Adrenal gland (tissue), 12 donors: Measurements from ENCODE around the gene ELL. TPM values are rescaled to one million over a fixed set of nuclear protein-coding genes. Genes with fewer than 3 reads are reported as not detected.

Experiments used
- DNase-seq, 7 donors: peaks; one replicate each; pipeline ENCODE4 v3.0.0-alpha.2; 2019 to 2020
- H3K27ac ChIP-seq, 5 donors: fragments of 200-600 bp; sonication (generic) in 4 of 5; 1 replicate in 3 of 5; 2 replicates in 2 of 5; pipeline versions ENCODE4 v1.5.1 to v1.8.0; 2016 to 2020; ENCODE audit warnings: mild to moderate bottlenecking in 1 of 5
- H3K27me3 ChIP-seq: fragments of 200-600 bp; 2 replicates; pipeline ENCODE4 v1.8.0; 2021
- H3K36me3 ChIP-seq, 2 donors: fragments of 200-600 bp; replicated peaks in 1 of 2; 1 replicate in 1 of 2; 2 replicates in 1 of 2; pipeline versions ENCODE4 v1.5.1 to v1.8.0; 2018 to 2022
- H3K4me1 ChIP-seq, 2 donors: fragments of 200-600 bp; replicated peaks in 1 of 2; 1 replicate in 1 of 2; 2 replicates in 1 of 2; pipeline versions ENCODE4 v1.5.1 to v1.8.0; 2018 to 2021
- H3K4me3 ChIP-seq, 4 donors: fragments of 200-600 bp; sonication (generic) in 3 of 4; one replicate each; pipeline ENCODE4 v1.5.1; 2016 to 2018
- H3K9me3 ChIP-seq, 3 donors: fragments of 200-600 bp; sonication (generic) in 1 of 3; replicated peaks in 1 of 3; 1 replicate in 2 of 3; 2 replicates in 1 of 3; pipeline versions ENCODE4 v1.5.1 to v1.8.0; 2016 to 2021
- POLR2A ChIP-seq, 2 donors: fragments of 450-650 bp; IDR thresholded peaks; one replicate each; pipeline ENCODE4 v1.6.1; 2017; ENCODE audit warnings: antibody characterized with exemption in 2 of 2, mild to moderate bottlenecking in 2 of 2, moderate library complexity in 1 of 2
- WGBS, 4 donors: extraction: QIAGEN DNeasy Blood & Tissue Kit in 2 of 4; methylation state at CpG; one replicate each; pipeline versions ENCODE4 v1.1.5 to v1.1.7; 2013 to 2017; 5-methylcytosine and 5-hydroxymethylcytosine counted together
- intact Hi-C, 2 donors: fragments of 100-400 bp; cut with DNase I; formaldehyde crosslinking; loops; one replicate each; pipeline versions ENCODE4 v1.14.1 to v1.15.0; 2022 to 2023
- polyA plus RNA-seq, 3 donors: library from polyadenylated mRNA; stranded (reverse); fragments of 200-250 nt in 2 of 3; fragments of 350-450 nt in 1 of 3; fragmentation: Illumina TruSeq in 1 of 3; extraction: RNeasy Lipid Tissue Mini Kit (QIAGEN cat#74804) in 1 of 3; gene quantifications; one replicate each; pipeline ENCODE4 v1.2.3, GENCODE V29; 2013 to 2014
- total RNA-seq, 9 donors: library from RNA; depleted of rRNA in 4 of 9; stranded (reverse); fragments of >200 nt in 4 of 9; fragments of 120-200 nt in 1 of 9; fragmentation: NEBNext Ultra II Directional in 1 of 9; extraction: Animal tissue kit (Norgen Biotek cat#: 25700) in 1 of 9; gene quantifications; one replicate each; pipeline versions ENCODE4 v1.1.0 to v1.2.4, GENCODE V29; 2013 to 2023
- TF ChIP-seq, protein P1 (sequence below), 6 experiments: fragments of 450-650 bp in 4 of 6; fragments of 200-600 bp in 2 of 6; sonication (generic) in 1 of 6; IDR thresholded peaks; 1 replicate in 5 of 6; 2 replicates in 1 of 6; pipeline versions ENCODE4 v1.5.1 to v1.8.0; 2016 to 2021; ENCODE audit warnings: antibody characterized with exemption in 6 of 6, mild to moderate bottlenecking in 2 of 6, moderate library complexity in 1 of 6
- donor health status: healthy with polysubstance abuse.
- donor health status: Bipolar disorder and iron deficiency.
- donor health status: DM: yes; HTN: yes; CAD: no.
- donor health status: DM: no; HTN: no; CAD: no.
- donor health status: DM: no; HTN: no; CAD: no.
- donor health status: DM: yes; HTN: yes; CAD: no.

ELL gene
- total and polyA plus RNA-seq, 12 donors: 1.8 to 28.3 (median 13.8) TPM

DNA sequence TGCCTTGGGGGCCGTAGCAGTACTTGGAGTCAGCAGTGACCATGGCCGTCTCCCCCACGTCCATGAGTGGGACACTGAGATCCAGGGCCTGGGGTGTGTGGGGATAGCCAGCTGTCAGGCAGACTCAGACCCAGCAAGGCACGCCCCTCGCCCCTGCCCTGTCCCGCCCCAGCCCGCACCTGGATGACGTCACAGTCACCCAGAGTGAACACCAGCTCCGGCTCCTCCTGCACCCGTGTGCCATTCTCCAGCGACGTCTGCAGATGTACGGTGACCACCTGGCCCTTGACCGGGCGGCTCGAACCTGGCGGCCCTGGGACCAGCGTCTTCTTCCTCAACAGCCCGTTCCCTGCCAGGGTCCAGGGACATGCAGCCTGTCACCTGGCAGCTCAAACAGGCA lies 17.5 kb upstream of the ELL start:
- DNase-seq: no peak
- Histone ChIP-seq H3K4me1 (peaks cover 2 to 13% of the 10 kb centered on the region in 2 donors), H3K27ac (no peak overlapping the region), H3K4me3 (no peak overlapping the region), H3K36me3 (peaks cover 0 to 50% of the 10 kb centered on the region in 2 donors), H3K9me3 (no peaks in the 10 kb centered on the region), H3K27me3 (no peaks in the 10 kb centered on the region)
- TF ChIP-seq, protein P1, sequence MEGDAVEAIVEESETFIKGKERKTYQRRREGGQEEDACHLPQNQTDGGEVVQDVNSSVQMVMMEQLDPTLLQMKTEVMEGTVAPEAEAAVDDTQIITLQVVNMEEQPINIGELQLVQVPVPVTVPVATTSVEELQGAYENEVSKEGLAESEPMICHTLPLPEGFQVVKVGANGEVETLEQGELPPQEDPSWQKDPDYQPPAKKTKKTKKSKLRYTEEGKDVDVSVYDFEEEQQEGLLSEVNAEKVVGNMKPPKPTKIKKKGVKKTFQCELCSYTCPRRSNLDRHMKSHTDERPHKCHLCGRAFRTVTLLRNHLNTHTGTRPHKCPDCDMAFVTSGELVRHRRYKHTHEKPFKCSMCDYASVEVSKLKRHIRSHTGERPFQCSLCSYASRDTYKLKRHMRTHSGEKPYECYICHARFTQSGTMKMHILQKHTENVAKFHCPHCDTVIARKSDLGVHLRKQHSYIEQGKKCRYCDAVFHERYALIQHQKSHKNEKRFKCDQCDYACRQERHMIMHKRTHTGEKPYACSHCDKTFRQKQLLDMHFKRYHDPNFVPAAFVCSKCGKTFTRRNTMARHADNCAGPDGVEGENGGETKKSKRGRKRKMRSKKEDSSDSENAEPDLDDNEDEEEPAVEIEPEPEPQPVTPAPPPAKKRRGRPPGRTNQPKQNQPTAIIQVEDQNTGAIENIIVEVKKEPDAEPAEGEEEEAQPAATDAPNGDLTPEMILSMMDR (IDR thresholded peaks at IDR 0.05): no peak
- TF ChIP-seq POLR2A (IDR thresholded peaks at IDR 0.05): no peak
- 95 to 100% (median 95%) methylated on average over 2 to 19 of the region's 19 CpGs; no CpG with 5 or more reads in 1 of the 4 donors for WGBS, 4 donors
- intact Hi-C loops: no loop called here

DNA sequence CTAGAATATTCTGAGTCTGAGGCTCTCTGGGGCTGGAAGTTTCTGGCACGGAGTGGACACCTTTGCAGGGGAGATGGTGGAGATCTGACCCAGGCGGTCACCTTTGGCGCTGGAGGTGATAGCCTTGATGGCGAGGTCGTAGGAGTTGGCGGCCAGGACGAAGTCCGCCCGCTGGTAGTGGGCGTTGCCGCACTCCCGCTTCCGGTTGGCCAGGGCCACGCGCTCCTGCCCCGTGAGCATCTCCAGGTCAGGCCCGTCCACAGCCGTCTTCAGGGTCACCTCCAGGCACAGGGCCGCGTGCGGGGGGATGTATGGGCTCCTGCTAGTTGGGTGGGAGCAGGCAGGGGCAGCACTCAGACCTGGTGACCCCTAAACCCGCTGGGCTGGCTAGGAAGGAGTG lies 16.2 kb upstream of the ELL start:
- Histone ChIP-seq H3K4me3 (no peak overlapping the region), H3K27ac (no peak overlapping the region), H3K9me3 (no peaks in the 10 kb centered on the region), H3K36me3 (peaks cover 0 to 54% of the 10 kb centered on the region in 2 donors), H3K4me1 (peaks cover 2 to 8% of the 10 kb centered on the region in 2 donors), H3K27me3 (no peaks in the 10 kb centered on the region)
- TF ChIP-seq POLR2A (IDR thresholded peaks at IDR 0.05): no peak
- TF ChIP-seq, protein P1 (IDR thresholded peaks at IDR 0.05): no peak
- no peak for DNase-seq
- WGBS, 4 donors: 89 to 95% (median 91%) methylated on average over 4 to 22 of the region's 22 CpGs
- intact Hi-C loops: no loop called here

DNA sequence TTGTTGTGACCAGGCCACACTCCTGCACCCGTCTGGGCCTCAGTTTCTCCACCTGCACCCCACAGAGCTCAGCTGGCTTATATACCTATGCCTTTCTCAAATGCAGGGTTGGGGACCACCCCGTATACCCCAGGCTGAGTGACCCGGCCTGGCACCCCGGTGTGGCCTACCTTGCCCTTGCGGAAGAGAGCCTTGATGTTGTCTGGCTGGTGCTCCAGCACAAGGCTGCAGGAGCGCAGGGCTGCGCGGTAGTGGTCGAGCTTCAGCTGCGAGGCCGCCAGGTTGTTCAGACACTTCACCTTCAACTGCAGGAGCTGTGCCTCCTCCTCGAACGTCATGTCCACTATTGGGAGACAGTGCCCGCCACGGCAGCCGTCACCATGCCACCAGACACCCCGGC lies 15.6 kb upstream of the ELL start:
- H3K36me3 ChIP-seq: peaks cover 0 to 61% of the 10 kb centered on the region in 2 donors
- no peak for TF ChIP-seq POLR2A (IDR thresholded peaks at IDR 0.05)
- TF ChIP-seq, protein P1 (IDR thresholded peaks at IDR 0.05): no peak
- intact Hi-C loops: no loop called here

DNA sequence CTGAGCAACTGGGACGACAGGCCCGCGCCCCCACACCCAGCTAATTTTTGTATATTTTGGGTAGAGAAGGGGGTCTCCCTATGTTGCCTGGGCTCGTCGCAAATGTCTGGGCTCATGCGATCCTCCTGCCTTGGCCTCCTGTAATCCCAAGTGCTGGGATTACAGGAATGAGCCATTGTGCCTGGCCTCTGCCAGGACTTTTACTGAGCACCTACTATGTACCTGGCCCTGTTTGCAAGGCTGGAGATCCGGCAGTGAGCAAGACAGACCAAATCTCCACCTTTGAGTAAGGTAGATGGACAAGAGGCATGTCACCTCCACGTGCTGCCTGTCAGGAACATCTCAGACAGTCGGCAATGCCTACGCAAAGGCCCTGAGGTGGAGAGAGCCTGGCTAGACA lies 14.6 kb upstream of the ELL start:
- Histone ChIP-seq H3K9me3 (no peaks in the 10 kb centered on the region), H3K27ac (no peak overlapping the region), H3K4me3 (no peak overlapping the region), H3K4me1 (no peaks in the 10 kb centered on the region), H3K36me3 (peaks cover 0 to 70% of the 10 kb centered on the region in 2 donors), H3K27me3 (no peaks in the 10 kb centered on the region)
- 91 to 95% (median 93%) methylated on average over 8 to 10 of the region's 10 CpGs for WGBS, 4 donors
- TF ChIP-seq POLR2A (IDR thresholded peaks at IDR 0.05): no peak
- TF ChIP-seq, protein P1 (IDR thresholded peaks at IDR 0.05): no peak
- no peak for DNase-seq
- intact Hi-C loops: no loop called here

More for the DNA sequence above, 15.6 kb upstream of the ELL start:
- DNase-seq: no peak
- Histone ChIP-seq H3K27ac (no peak overlapping the region), H3K4me3 (no peak overlapping the region), H3K27me3 (no peaks in the 10 kb centered on the region), H3K9me3 (no peaks in the 10 kb centered on the region), H3K4me1 (peaks cover under 1 to 7% of the 10 kb centered on the region in 2 donors)
- 94 to 96% (median 95%) methylated on average over 6 to 17 of the region's 17 CpGs for WGBS, 4 donors
